Astrocyte (in vitro differentiated cells and primary cell): Measurements from ENCODE around the gene TMEM191C. TPM values are rescaled to one million over a fixed set of nuclear protein-coding genes. Genes with fewer than 3 reads are reported as not detected.
"Not testable (repeated sequence)": the region's sequence is repeated elsewhere in the genome, so short reads cannot be mapped to it uniquely, and the experiment has no call there.

Experiments
- DNase-seq: peaks from one replicate; pipeline ENCODE4 v3.0.0-alpha.2; 2010; ENCODE audit warnings: low read depth
- FAIRE-seq: peaks from 2 replicates; lab custom pipeline; 2011; peaks lifted over from hg19 to GRCh38; lab: Jason Lieb, UNC
- H2AFZ ChIP-seq: 2 replicates; pipeline ENCODE4 v1.6.0; 2012; ENCODE audit warnings: low read depth, low read length, inconsistent platforms
- H3K27ac ChIP-seq: 2 replicates; pipeline ENCODE4 v1.5.1; 2011; ENCODE audit warnings: low read depth, low read length, inconsistent platforms
- H3K27me3 ChIP-seq: 2 replicates; pipeline ENCODE4 v1.6.0; 2011; ENCODE audit warnings: low read length, inconsistent platforms; ENCODE audit not compliant: insufficient read depth
- H3K36me3 ChIP-seq: 2 replicates; pipeline ENCODE4 v1.5.1; 2011; ENCODE audit warnings: low read length, inconsistent platforms; ENCODE audit not compliant: insufficient read depth
- H3K4me1 ChIP-seq: 2 replicates; pipeline ENCODE4 v1.5.1; 2011; ENCODE audit warnings: low read length, inconsistent platforms; ENCODE audit not compliant: insufficient read depth
- H3K4me2 ChIP-seq: 2 replicates; pipeline ENCODE4 v1.6.0; 2012; ENCODE audit warnings: low read length, inconsistent platforms
- H3K4me3 ChIP-seq: 2 replicates; pipeline ENCODE4 v1.5.1; 2011; ENCODE audit warnings: low read depth, mild to moderate bottlenecking, low read length, inconsistent platforms; ENCODE audit not compliant: insufficient read depth
- H3K79me2 ChIP-seq: 2 replicates; pipeline ENCODE4 v1.6.0; 2012; ENCODE audit warnings: mild to moderate bottlenecking, low read length, inconsistent platforms; ENCODE audit not compliant: insufficient read depth
- H3K9ac ChIP-seq: 2 replicates; pipeline ENCODE4 v1.6.0; 2012; ENCODE audit warnings: mild to moderate bottlenecking, low read length, inconsistent platforms
- H3K9me3 ChIP-seq: 2 replicates; pipeline ENCODE4 v1.5.1; 2012; ENCODE audit warnings: low read depth, mild to moderate bottlenecking, low read length, inconsistent platforms; ENCODE audit not compliant: insufficient read depth
- H4K20me1 ChIP-seq: 2 replicates; pipeline ENCODE4 v1.6.0; 2012; ENCODE audit warnings: low read length, inconsistent platforms; ENCODE audit not compliant: insufficient read depth
- H3K27ac Mint-ChIP-seq: one replicate; pipeline ENCODE4 v1.8.0; 2021; ENCODE audit warnings: mild to moderate bottlenecking, mixed read lengths; ENCODE audit not compliant: unreplicated experiment
- H3K27me3 Mint-ChIP-seq: one replicate; pipeline ENCODE4 v1.8.0; 2021; ENCODE audit warnings: low read depth, mixed read lengths; ENCODE audit not compliant: unreplicated experiment
- H3K36me3 Mint-ChIP-seq: one replicate; pipeline ENCODE4 v1.8.0; 2021; ENCODE audit warnings: low read depth, mixed read lengths; ENCODE audit not compliant: unreplicated experiment
- H3K4me1 Mint-ChIP-seq: one replicate; pipeline ENCODE4 v1.8.0; 2021; ENCODE audit warnings: low read depth, mixed read lengths; ENCODE audit not compliant: unreplicated experiment
- H3K4me3 Mint-ChIP-seq: one replicate; pipeline ENCODE4 v1.8.0; 2021; ENCODE audit warnings: mild to moderate bottlenecking, moderate library complexity, mixed read lengths; ENCODE audit not compliant: unreplicated experiment
- H3K9me3 Mint-ChIP-seq: one replicate; pipeline ENCODE4 v1.8.0; 2021; ENCODE audit warnings: mild to moderate bottlenecking, mixed read lengths; ENCODE audit not compliant: unreplicated experiment
- total RNA-seq: library from RNA; stranded (reverse); gene quantifications from 2 replicates; pipeline ENCODE4 v1.2.1, GENCODE V29; 2021

TMEM191C gene
- total RNA-seq, 1 donor from 2014 or later: 3.4 TPM

- H2AFZ ChIP-seq, H3K4me2 ChIP-seq, H3K4me3 Mint-ChIP-seq, DNase-seq, H3K27me3 ChIP-seq, H3K4me1 ChIP-seq, H3K36me3 Mint-ChIP-seq, H3K27ac ChIP-seq, H3K9me3 ChIP-seq, H3K27me3 Mint-ChIP-seq, FAIRE-seq, H3K4me1 Mint-ChIP-seq, H4K20me1 ChIP-seq, H3K79me2 ChIP-seq, H3K4me3 ChIP-seq, H3K9ac ChIP-seq, H3K9me3 Mint-ChIP-seq, H3K27ac Mint-ChIP-seq, H3K36me3 ChIP-seq: not testable (repeated sequence)
Measured at GRCh38 chr22:21469097-21469994, 2.2 kb downstream of the TMEM191C start.

DNA sequence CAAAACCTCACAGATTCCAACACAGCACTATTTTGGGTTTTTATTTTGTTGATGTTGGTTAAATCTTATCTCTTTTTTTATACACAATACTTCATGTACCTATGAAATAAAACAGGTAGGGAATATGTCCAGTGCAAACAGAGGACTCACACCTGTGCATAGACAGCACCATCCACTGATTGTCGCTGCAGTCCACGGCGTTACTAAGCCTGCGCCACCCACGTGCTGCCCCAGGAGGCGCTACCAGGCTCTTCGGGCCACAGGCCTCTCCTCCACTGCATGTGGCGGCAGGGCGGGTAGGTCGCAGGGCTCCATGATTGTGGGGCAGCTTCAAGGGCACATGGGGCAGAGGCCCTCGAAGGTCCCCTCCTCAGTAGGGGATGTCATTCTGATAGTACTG, 5.8 kb downstream of the TMEM191C start:
- not testable (repeated sequence) for DNase-seq, FAIRE-seq

GRCh38 chr22:21473664-21474063, 6.5 kb downstream of the TMEM191C start:
- H3K27ac Mint-ChIP-seq, H3K9me3 Mint-ChIP-seq, H3K36me3 Mint-ChIP-seq, H3K27me3 Mint-ChIP-seq, H3K27ac ChIP-seq, H3K9ac ChIP-seq, H3K4me1 ChIP-seq, H3K4me2 ChIP-seq, H3K36me3 ChIP-seq, H4K20me1 ChIP-seq, H3K79me2 ChIP-seq, H3K27me3 ChIP-seq, H3K4me3 ChIP-seq, H3K4me1 Mint-ChIP-seq, FAIRE-seq, H2AFZ ChIP-seq, DNase-seq, H3K4me3 Mint-ChIP-seq, H3K9me3 ChIP-seq: not testable (repeated sequence)

More for the DNA sequence above, 5.8 kb downstream of the TMEM191C start:
- H3K27me3 Mint-ChIP-seq, H3K4me3 ChIP-seq, H4K20me1 ChIP-seq, H2AFZ ChIP-seq, H3K9ac ChIP-seq, H3K9me3 Mint-ChIP-seq, H3K27ac ChIP-seq, H3K27ac Mint-ChIP-seq, H3K4me1 ChIP-seq, H3K4me3 Mint-ChIP-seq, H3K36me3 ChIP-seq, H3K27me3 ChIP-seq, H3K4me1 Mint-ChIP-seq, H3K36me3 Mint-ChIP-seq, H3K9me3 ChIP-seq, H3K4me2 ChIP-seq, H3K79me2 ChIP-seq: not testable (repeated sequence)

DNA sequence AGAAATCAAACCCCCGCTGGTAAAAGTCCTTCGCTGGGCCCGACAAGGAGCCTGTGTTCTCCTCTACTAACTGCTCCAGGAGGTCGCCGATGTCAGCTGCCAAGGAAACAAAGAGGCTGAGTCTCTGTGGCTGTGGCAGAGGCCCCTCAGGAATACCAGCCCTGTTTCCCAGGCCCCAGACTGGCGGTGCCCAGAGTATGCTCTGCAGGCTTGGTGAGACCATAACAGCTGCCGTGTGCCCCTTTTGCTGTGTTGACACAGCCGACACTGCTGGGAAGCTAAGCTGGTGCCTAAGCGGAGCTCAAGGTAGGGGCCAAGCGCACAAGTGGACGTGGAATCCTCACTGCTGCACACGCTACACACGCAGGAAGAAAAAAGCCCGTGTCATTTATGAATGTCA, 16.9 kb downstream of the TMEM191C start:
- not testable (repeated sequence) for H3K36me3 Mint-ChIP-seq, H3K27me3 ChIP-seq, H3K27me3 Mint-ChIP-seq, H2AFZ ChIP-seq, H3K9me3 Mint-ChIP-seq, H3K79me2 ChIP-seq, H3K4me3 Mint-ChIP-seq, H3K4me3 ChIP-seq, H3K27ac Mint-ChIP-seq, H3K9ac ChIP-seq, H3K9me3 ChIP-seq, DNase-seq, FAIRE-seq, H3K36me3 ChIP-seq, H3K27ac ChIP-seq, H3K4me1 ChIP-seq, H4K20me1 ChIP-seq, H3K4me1 Mint-ChIP-seq, H3K4me2 ChIP-seq

DNA sequence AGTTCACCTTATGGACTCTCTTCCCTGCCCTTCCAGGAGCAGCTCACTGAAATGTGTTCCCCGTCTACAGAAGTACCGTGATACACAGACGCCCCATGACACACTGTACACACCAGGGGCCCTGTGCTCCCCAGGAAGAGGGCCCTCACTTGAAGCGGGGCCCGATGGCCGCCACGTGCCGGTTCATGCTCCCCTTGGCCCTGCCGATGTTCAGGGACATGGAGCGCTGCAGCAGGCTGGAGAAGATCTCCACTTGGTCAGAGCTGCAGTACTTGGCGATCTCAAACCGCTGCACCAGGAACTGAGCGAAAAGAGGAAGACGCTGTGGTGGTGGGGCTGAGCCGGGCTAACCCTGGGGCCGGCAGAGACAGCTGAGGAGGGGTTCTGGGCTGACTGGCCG, 20.5 kb downstream of the TMEM191C start:
- H3K4me3 Mint-ChIP-seq, H2AFZ ChIP-seq, H3K36me3 ChIP-seq, H3K79me2 ChIP-seq, DNase-seq, H3K4me1 Mint-ChIP-seq, H3K9ac ChIP-seq, H3K4me3 ChIP-seq, H4K20me1 ChIP-seq, H3K36me3 Mint-ChIP-seq, H3K4me2 ChIP-seq, H3K9me3 ChIP-seq, H3K9me3 Mint-ChIP-seq, H3K27me3 ChIP-seq, H3K4me1 ChIP-seq, H3K27ac Mint-ChIP-seq, H3K27me3 Mint-ChIP-seq, H3K27ac ChIP-seq, FAIRE-seq: not testable (repeated sequence)

GRCh38 chr22:21489149-21489680, 22.0 kb downstream of the TMEM191C start:
- H4K20me1 ChIP-seq, H3K36me3 Mint-ChIP-seq, H3K4me3 Mint-ChIP-seq, H3K4me2 ChIP-seq, DNase-seq, H2AFZ ChIP-seq, H3K79me2 ChIP-seq, H3K4me1 Mint-ChIP-seq, H3K27ac ChIP-seq, H3K27me3 ChIP-seq, H3K4me3 ChIP-seq, H3K9me3 ChIP-seq, H3K36me3 ChIP-seq, H3K27ac Mint-ChIP-seq, H3K4me1 ChIP-seq, H3K9ac ChIP-seq, FAIRE-seq, H3K9me3 Mint-ChIP-seq, H3K27me3 Mint-ChIP-seq: not testable (repeated sequence)
